ENCODE data around the gene NOM1.

Gene NOM1

GRCh38 chr7:156962897-156963296, 13.4 kb downstream of the NOM1 start:
- H3K9ac ChIP-seq (ENCODE audit: low read length), result no peak overlapping the region
- H3K4me3 ChIP-seq (ENCODE audit: low read depth in 1 of 2, low read length in 2 of 2), result no peak overlapping the region
- H3K27me3 ChIP-seq (ENCODE audit: control insufficient read depth in 1 of 2, insufficient read depth in 2 of 2, low read length in 2 of 2), result no peaks in the 10 kb centered on the region
- no peak overlapping the region for H3K27ac ChIP-seq (ENCODE audit: low read depth, low read length)
- peaks cover 81% of the 10 kb centered on the region for H3K36me3 ChIP-seq (ENCODE audit: insufficient read depth, low read length)
- no peaks in the 10 kb centered on the region for H3K9me3 ChIP-seq (ENCODE audit: low read length)
- no peaks in the 10 kb centered on the region for H3K4me1 ChIP-seq (ENCODE audit: insufficient read depth, low read length)

- Histone ChIP-seq H3K36me3 (ENCODE audit: insufficient read depth, low read length) (peaks cover 76% of the 10 kb centered on the region), H3K27me3 (ENCODE audit: control insufficient read depth in 1 of 2, insufficient read depth in 2 of 2, low read length in 2 of 2) (no peaks in the 10 kb centered on the region), H3K4me1 (ENCODE audit: insufficient read depth, low read length) (no peaks in the 10 kb centered on the region), H3K9ac (ENCODE audit: low read length) (no peak overlapping the region), H3K4me3 (ENCODE audit: low read depth in 1 of 2, low read length in 2 of 2) (no peak overlapping the region), H3K27ac (ENCODE audit: low read depth, low read length) (no peak overlapping the region), H3K9me3 (ENCODE audit: low read length) (no peaks in the 10 kb centered on the region)
Observed at GRCh38 chr7:156963472-156963871, 14.0 kb downstream of the NOM1 start.

GRCh38 chr7:156964971-156965370, 15.5 kb downstream of the NOM1 start:
- H3K9me3 ChIP-seq (ENCODE audit: low read length), result no peaks in the 10 kb centered on the region
- no peaks in the 10 kb centered on the region for H3K4me1 ChIP-seq (ENCODE audit: insufficient read depth, low read length)
- no peak overlapping the region for H3K4me3 ChIP-seq (ENCODE audit: low read depth in 1 of 2, low read length in 2 of 2)
- H3K27me3 ChIP-seq (ENCODE audit: control insufficient read depth in 1 of 2, insufficient read depth in 2 of 2, low read length in 2 of 2), result no peaks in the 10 kb centered on the region
- H3K27ac ChIP-seq (ENCODE audit: low read depth, low read length), result no peak overlapping the region
- no peak overlapping the region for H3K9ac ChIP-seq (ENCODE audit: low read length)
- peaks cover 70% of the 10 kb centered on the region for H3K36me3 ChIP-seq (ENCODE audit: insufficient read depth, low read length)

GRCh38 chr7:156966387-156966786, 16.9 kb downstream of the NOM1 start:
- no peaks in the 10 kb centered on the region for H3K27me3 ChIP-seq (ENCODE audit: control insufficient read depth in 1 of 2, insufficient read depth in 2 of 2, low read length in 2 of 2)
- H3K9me3 ChIP-seq (ENCODE audit: low read length), result no peaks in the 10 kb centered on the region
- H3K4me3 ChIP-seq (ENCODE audit: low read depth in 1 of 2, low read length in 2 of 2), result no peak overlapping the region
- H3K36me3 ChIP-seq (ENCODE audit: insufficient read depth, low read length), result peaks cover 64% of the 10 kb centered on the region
- H3K9ac ChIP-seq (ENCODE audit: low read length), result no peak overlapping the region
- H3K4me1 ChIP-seq (ENCODE audit: insufficient read depth, low read length), result no peaks in the 10 kb centered on the region
- no peak overlapping the region for H3K27ac ChIP-seq (ENCODE audit: low read depth, low read length)

- H3K27me3 ChIP-seq (ENCODE audit: control insufficient read depth in 1 of 2, insufficient read depth in 2 of 2, low read length in 2 of 2), result no peaks in the 10 kb centered on the region
- H3K36me3 ChIP-seq (ENCODE audit: insufficient read depth, low read length), result peaks cover 53% of the 10 kb centered on the region
- no peak overlapping the region for H3K4me3 ChIP-seq (ENCODE audit: low read depth in 1 of 2, low read length in 2 of 2)
- no peak overlapping the region for H3K27ac ChIP-seq (ENCODE audit: low read depth, low read length)
- H3K9me3 ChIP-seq (ENCODE audit: low read length), result no peaks in the 10 kb centered on the region
- no peak overlapping the region for H3K9ac ChIP-seq (ENCODE audit: low read length)
- H3K4me1 ChIP-seq (ENCODE audit: insufficient read depth, low read length), result no peaks in the 10 kb centered on the region
Observed at GRCh38 chr7:156968183-156968582, 18.7 kb downstream of the NOM1 start.

- Histone ChIP-seq H3K4me3 (ENCODE audit: low read depth in 1 of 2, low read length in 2 of 2) (no peak overlapping the region), H3K36me3 (ENCODE audit: insufficient read depth, low read length) (peaks cover 35% of the 10 kb centered on the region), H3K4me1 (ENCODE audit: insufficient read depth, low read length) (no peaks in the 10 kb centered on the region), H3K9ac (ENCODE audit: low read length) (no peak overlapping the region), H3K27ac (ENCODE audit: low read depth, low read length) (no peak overlapping the region), H3K27me3 (ENCODE audit: control insufficient read depth in 1 of 2, insufficient read depth in 2 of 2, low read length in 2 of 2) (no peaks in the 10 kb centered on the region), H3K9me3 (ENCODE audit: low read length) (no peaks in the 10 kb centered on the region)
Observed at GRCh38 chr7:156969972-156970420, 20.5 kb downstream of the NOM1 start.

GRCh38 chr7:156975620-156976019, 26.1 kb downstream of the NOM1 start:
- Histone ChIP-seq H3K27me3 (ENCODE audit: control insufficient read depth in 1 of 2, insufficient read depth in 2 of 2, low read length in 2 of 2) (no peaks in the 10 kb centered on the region), H3K4me1 (ENCODE audit: insufficient read depth, low read length) (no peaks in the 10 kb centered on the region), H3K36me3 (ENCODE audit: insufficient read depth, low read length) (peaks cover 11% of the 10 kb centered on the region), H3K9me3 (ENCODE audit: low read length) (no peaks in the 10 kb centered on the region), H3K4me3 (ENCODE audit: low read depth in 1 of 2, low read length in 2 of 2) (no peak overlapping the region), H3K9ac (ENCODE audit: low read length) (no peak overlapping the region), H3K27ac (ENCODE audit: low read depth, low read length) (no peak overlapping the region)

GRCh38 chr7:156979007-156979606, 29.6 kb downstream of the NOM1 start:
- Histone ChIP-seq H3K36me3 (ENCODE audit: insufficient read depth, low read length) (no peaks in the 10 kb centered on the region), H3K9ac (ENCODE audit: low read length) (no peak overlapping the region), H3K4me1 (ENCODE audit: insufficient read depth, low read length) (peaks cover 5% of the 10 kb centered on the region), H3K27me3 (ENCODE audit: control insufficient read depth in 1 of 2, insufficient read depth in 2 of 2, low read length in 2 of 2) (no peaks in the 10 kb centered on the region), H3K27ac (ENCODE audit: low read depth, low read length) (no peak overlapping the region), H3K9me3 (ENCODE audit: low read length) (no peaks in the 10 kb centered on the region), H3K4me3 (ENCODE audit: low read depth in 1 of 2, low read length in 2 of 2) (no peak overlapping the region)

- Histone ChIP-seq H3K27me3 (ENCODE audit: control insufficient read depth in 1 of 2, insufficient read depth in 2 of 2, low read length in 2 of 2) (no peaks in the 10 kb centered on the region), H3K27ac (ENCODE audit: low read depth, low read length) (no peak overlapping the region), H3K9ac (ENCODE audit: low read length) (no peak overlapping the region), H3K4me1 (ENCODE audit: insufficient read depth, low read length) (peaks cover 10% of the 10 kb centered on the region), H3K9me3 (ENCODE audit: low read length) (no peaks in the 10 kb centered on the region), H3K36me3 (ENCODE audit: insufficient read depth, low read length) (no peaks in the 10 kb centered on the region), H3K4me3 (ENCODE audit: low read depth in 1 of 2, low read length in 2 of 2) (no peak overlapping the region)
Observed at GRCh38 chr7:156979711-156980110, 30.2 kb downstream of the NOM1 start.

- H3K9ac ChIP-seq (ENCODE audit: low read length), result no peak overlapping the region
- no peak overlapping the region for H3K27ac ChIP-seq (ENCODE audit: low read depth, low read length)
- no peaks in the 10 kb centered on the region for H3K27me3 ChIP-seq (ENCODE audit: control insufficient read depth in 1 of 2, insufficient read depth in 2 of 2, low read length in 2 of 2)
- no peaks in the 10 kb centered on the region for H3K36me3 ChIP-seq (ENCODE audit: insufficient read depth, low read length)
- H3K4me3 ChIP-seq (ENCODE audit: low read depth in 1 of 2, low read length in 2 of 2), result peak overlapping the region in 1 of 2 donors; percentile 35
- H3K9me3 ChIP-seq (ENCODE audit: low read length), result no peaks in the 10 kb centered on the region
- peaks cover 10% of the 10 kb centered on the region for H3K4me1 ChIP-seq (ENCODE audit: insufficient read depth, low read length)
Observed at GRCh38 chr7:156984174-156984891, 34.8 kb downstream of the NOM1 start.

GRCh38 chr7:156985101-156985992, 35.8 kb downstream of the NOM1 start:
- peaks cover 10% of the 10 kb centered on the region for H3K4me1 ChIP-seq (ENCODE audit: insufficient read depth, low read length)

More at GRCh38 chr7:156985101-156985992, 35.8 kb downstream of the NOM1 start:
- H3K27me3 ChIP-seq (ENCODE audit: control insufficient read depth in 1 of 2, insufficient read depth in 2 of 2, low read length in 2 of 2), result no peaks in the 10 kb centered on the region
- H3K36me3 ChIP-seq (ENCODE audit: insufficient read depth, low read length), result no peaks in the 10 kb centered on the region
- H3K4me3 ChIP-seq (ENCODE audit: low read depth in 1 of 2, low read length in 2 of 2), result no peak overlapping the region
- no peaks in the 10 kb centered on the region for H3K9me3 ChIP-seq (ENCODE audit: low read length)
- no peak overlapping the region for H3K27ac ChIP-seq (ENCODE audit: low read depth, low read length)
- H3K9ac ChIP-seq (ENCODE audit: low read length), result no peak overlapping the region

All from muscle layer of colon (tissue), 2 donors.